Esophagus squamous epithelium (tissue), 5 donors: ENCODE measurements around the gene DOP1B. TPM values are rescaled to one million over a fixed set of nuclear protein-coding genes. Genes with fewer than 3 reads are reported as not detected.

ENCODE experiments used
- DNase-seq: peaks from one replicate; lab custom pipeline; 2025; lab: John Stamatoyannopoulos, UW
- H3K27ac ChIP-seq, 4 donors: fragments of 200-600 bp; sonication (generic); one replicate each; pipeline ENCODE4 v1.5.1; 2016 to 2019; ENCODE audit warnings: mild to moderate bottlenecking in 1 of 4
- H3K27me3 ChIP-seq, 4 donors: fragments of 200-600 bp; sonication (generic); 1 replicate in 3 of 4; 2 replicates in 1 of 4; pipeline versions ENCODE4 v1.5.1 to v1.6.0; 2017 to 2021; ENCODE audit warnings: antibody characterized with exemption in 1 of 4
- H3K36me3 ChIP-seq, 3 donors: fragments of 200-600 bp; sonication (generic); one replicate each; pipeline ENCODE4 v1.5.1; 2016 to 2019
- H3K4me1 ChIP-seq, 3 donors: fragments of 200-600 bp; sonication (generic); one replicate each; pipeline ENCODE4 v1.5.1; 2017 to 2019
- H3K4me3 ChIP-seq, 4 donors: fragments of 200-600 bp; sonication (generic); 1 replicate in 3 of 4; 2 replicates in 1 of 4; pipeline ENCODE4 v1.5.1; 2016 to 2019; ENCODE audit warnings: mild to moderate bottlenecking in 2 of 4, moderate library complexity in 1 of 4
- H3K9me3 ChIP-seq, 3 donors: fragments of 200-600 bp; sonication (generic); one replicate each; pipeline ENCODE4 v1.5.1; 2016 to 2019
- CTCF ChIP-seq, 6 experiments: fragments of 450-650 bp in 4 of 6; fragments of 200-600 bp in 2 of 6; sonication (generic) in 2 of 6; IDR thresholded peaks; one replicate each; pipeline ENCODE4 v1.5.1; 2016 to 2019; ENCODE audit warnings: antibody characterized with exemption in 6 of 6, mild to moderate bottlenecking in 4 of 6, moderate library complexity in 4 of 6
- POLR2A ChIP-seq, 4 donors: fragments of 450-650 bp; IDR thresholded peaks; one replicate each; pipeline ENCODE4 v1.6.1; 2017; ENCODE audit warnings: antibody characterized with exemption in 4 of 4, mild to moderate bottlenecking in 4 of 4, moderate library complexity in 3 of 4
- WGBS, 2 donors: methylation state at CpG; one replicate each; pipeline ENCODE4 v1.1.5; 2018; 5-methylcytosine and 5-hydroxymethylcytosine counted together
- intact Hi-C: fragments of 100-400 bp; cut with DNase I; formaldehyde crosslinking; loops from one replicate; pipeline ENCODE4 v1.15.0; 2022
- total RNA-seq, 4 donors: library from RNA; depleted of rRNA; stranded (reverse); fragments of >200 nt; gene quantifications; one replicate each; pipeline ENCODE4 v1.1.0, GENCODE V29; 2016
- donor health status: DM: yes; HTN: yes; CAD: no.

DOP1B gene
- total RNA-seq, 4 donors from 2014 or later, result 18.5 to 36.7 (median 26.2) TPM

- H3K27ac ChIP-seq, result no peak overlapping the region
- no peak for DNase-seq
- H3K36me3 ChIP-seq, result peaks cover 0 to 30% (median 0%) of the 10 kb centered on the region in 3 donors
- H3K9me3 ChIP-seq, result no peaks in the 10 kb centered on the region
- H3K4me1 ChIP-seq, result peaks cover 0 to 25% (median 6%) of the 10 kb centered on the region in 3 donors
- intact Hi-C loops, result no loop called here
- no peak overlapping the region for H3K4me3 ChIP-seq
- 90% methylated on average over 3 to 5 of the region's 5 CpGs for WGBS, 2 donors
- H3K27me3 ChIP-seq, result no peaks in the 10 kb centered on the region
- no peak for TF ChIP-seq POLR2A (IDR thresholded peaks at IDR 0.05)
- no peak for TF ChIP-seq CTCF (IDR thresholded peaks at IDR 0.05)
Observed at GRCh38 chr21:36162631-36163030, 6.0 kb downstream of the DOP1B start.

GRCh38 chr21:36163750-36164741 lies 7.4 kb downstream of the DOP1B start:
- Histone ChIP-seq H3K4me1 (peaks cover 0 to 12% (median 6%) of the 10 kb centered on the region in 3 donors), H3K27me3 (no peaks in the 10 kb centered on the region), H3K4me3 (no peak overlapping the region), H3K9me3 (no peaks in the 10 kb centered on the region), H3K27ac (no peak overlapping the region), H3K36me3 (peaks cover 0 to 44% (median 0%) of the 10 kb centered on the region in 3 donors)
- DNase-seq, result no peak
- no peak for TF ChIP-seq POLR2A (IDR thresholded peaks at IDR 0.05)
- TF ChIP-seq CTCF (IDR thresholded peaks at IDR 0.05), result no peak
- intact Hi-C loops, result no loop called here
- WGBS, 2 donors, result 58 to 65% methylated on average over 10 of the region's 10 CpGs

GRCh38 chr21:36165356-36165755 lies 8.7 kb downstream of the DOP1B start:
- no peak overlapping the region for H3K27ac ChIP-seq
- intact Hi-C loops, result no loop called here
- TF ChIP-seq POLR2A (IDR thresholded peaks at IDR 0.05), result no peak
- TF ChIP-seq CTCF (IDR thresholded peaks at IDR 0.05), result no peak
- 89 to 91% methylated on average over 6 to 10 of the region's 11 CpGs for WGBS, 2 donors
- H3K4me1 ChIP-seq, result peaks cover 0 to 12% (median 6%) of the 10 kb centered on the region in 3 donors
- H3K27me3 ChIP-seq, result no peaks in the 10 kb centered on the region
- no peak for DNase-seq
- no peak overlapping the region for H3K4me3 ChIP-seq
- no peaks in the 10 kb centered on the region for H3K9me3 ChIP-seq
- peaks cover 0 to 53% (median 0%) of the 10 kb centered on the region in 3 donors for H3K36me3 ChIP-seq

GRCh38 chr21:36166705-36167104 lies 10.1 kb downstream of the DOP1B start:
- no peaks in the 10 kb centered on the region for H3K9me3 ChIP-seq
- H3K4me3 ChIP-seq, result no peak overlapping the region
- peaks cover 0 to 63% (median 0%) of the 10 kb centered on the region in 3 donors for H3K36me3 ChIP-seq
- 81 to 93% methylated on average over 7 of the region's 7 CpGs for WGBS, 2 donors
- no peak overlapping the region for H3K27ac ChIP-seq
- peaks cover 0 to 12% (median 6%) of the 10 kb centered on the region in 3 donors for H3K4me1 ChIP-seq
- intact Hi-C loops, result no loop called here
- TF ChIP-seq CTCF (IDR thresholded peaks at IDR 0.05) (no peak), POLR2A (IDR thresholded peaks at IDR 0.05) (no peak)
- H3K27me3 ChIP-seq, result no peaks in the 10 kb centered on the region
- no peak for DNase-seq

- peaks cover 0 to 17% (median 6%) of the 10 kb centered on the region in 3 donors for H3K4me1 ChIP-seq
- H3K27ac ChIP-seq, result no peak overlapping the region
- TF ChIP-seq CTCF (IDR thresholded peaks at IDR 0.05) (no peak), POLR2A (IDR thresholded peaks at IDR 0.05) (no peak)
- WGBS, 2 donors, result 89 to 91% methylated on average over 4 of the region's 4 CpGs
- intact Hi-C loops, result no loop called here
- peaks cover 0 to 63% (median 0%) of the 10 kb centered on the region in 3 donors for H3K36me3 ChIP-seq
- no peak for DNase-seq
- H3K4me3 ChIP-seq, result no peak overlapping the region
- no peaks in the 10 kb centered on the region for H3K9me3 ChIP-seq
- H3K27me3 ChIP-seq, result no peaks in the 10 kb centered on the region
Observed at GRCh38 chr21:36167541-36167940, 10.9 kb downstream of the DOP1B start.
